GM19463 (cell line): ENCODE data around the gene PGAP3.
"Not testable (repeated sequence)": the region's sequence is repeated elsewhere in the genome, so short reads cannot be mapped to it uniquely, and the experiment has no call there.

Source experiments
- ATAC-seq: cut with Tn5 transposase; IDR thresholded peaks from one replicate; pipeline ENCODE4 v1.9.1; 2021; ENCODE audit warnings: mild to moderate bottlenecking, moderate library complexity; ENCODE audit not compliant: unreplicated experiment

PGAP3 gene

GRCh38 chr17:39716073-39716818, 28.4 kb upstream of the PGAP3 start:
- no peak for ATAC-seq

GRCh38 chr17:39715375-39716072, 27.7 kb upstream of the PGAP3 start:
- no peak for ATAC-seq

DNA sequence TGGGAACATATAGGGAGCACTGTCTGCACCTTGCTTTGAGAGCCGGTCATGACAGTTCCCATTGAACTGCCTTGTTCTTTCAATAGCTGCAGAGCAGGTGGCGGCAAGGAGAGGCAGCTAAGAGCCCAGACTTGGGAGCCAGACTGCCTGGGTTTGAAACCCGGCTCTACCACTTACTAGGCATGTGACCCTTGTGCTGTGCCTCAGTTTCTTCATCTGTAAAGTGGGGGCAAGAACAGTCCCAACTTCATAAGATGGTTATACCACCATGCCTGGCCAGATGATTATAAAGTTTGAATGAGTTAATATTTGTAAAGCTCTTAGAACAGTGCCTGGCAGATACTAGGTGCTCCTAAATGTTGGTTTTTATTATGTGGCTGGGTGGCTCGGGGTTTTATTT, 26.4 kb upstream of the PGAP3 start:
- no peak for ATAC-seq

DNA sequence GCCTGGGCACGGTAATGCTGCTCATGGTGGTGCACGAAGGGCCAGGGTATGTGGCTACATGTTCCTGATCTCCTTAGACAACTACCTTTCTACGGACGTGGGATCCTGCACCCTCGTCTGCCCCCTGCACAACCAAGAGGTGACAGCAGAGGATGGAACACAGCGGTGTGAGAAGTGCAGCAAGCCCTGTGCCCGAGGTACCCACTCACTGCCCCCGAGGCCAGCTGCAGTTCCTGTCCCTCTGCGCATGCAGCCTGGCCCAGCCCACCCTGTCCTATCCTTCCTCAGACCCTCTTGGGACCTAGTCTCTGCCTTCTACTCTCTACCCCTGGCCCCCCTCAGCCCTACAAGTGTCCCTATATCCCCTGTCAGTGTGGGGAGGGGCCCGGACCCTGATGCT, 24.0 kb upstream of the PGAP3 start:
- ATAC-seq = no peak

DNA sequence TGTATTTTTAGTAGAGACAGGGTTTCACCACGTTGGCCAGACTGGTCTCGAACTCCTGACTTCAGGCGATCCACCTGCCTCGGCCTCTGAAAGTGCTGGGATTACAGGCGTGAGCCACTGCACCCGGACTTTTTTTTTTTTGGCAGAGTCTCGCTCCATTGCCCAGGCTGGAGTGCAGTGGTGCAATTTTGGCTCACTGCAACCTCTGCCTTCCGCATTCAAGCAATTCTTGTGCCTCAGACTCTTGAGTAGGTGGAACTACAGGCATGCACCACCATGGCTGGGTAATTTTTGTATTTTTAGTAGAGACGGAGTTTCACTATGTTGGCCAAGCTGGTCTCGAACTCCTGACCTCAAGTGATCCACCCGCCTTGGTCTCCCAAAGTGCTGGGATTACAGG, 23.2 kb upstream of the PGAP3 start:
- not testable (repeated sequence) for ATAC-seq

DNA sequence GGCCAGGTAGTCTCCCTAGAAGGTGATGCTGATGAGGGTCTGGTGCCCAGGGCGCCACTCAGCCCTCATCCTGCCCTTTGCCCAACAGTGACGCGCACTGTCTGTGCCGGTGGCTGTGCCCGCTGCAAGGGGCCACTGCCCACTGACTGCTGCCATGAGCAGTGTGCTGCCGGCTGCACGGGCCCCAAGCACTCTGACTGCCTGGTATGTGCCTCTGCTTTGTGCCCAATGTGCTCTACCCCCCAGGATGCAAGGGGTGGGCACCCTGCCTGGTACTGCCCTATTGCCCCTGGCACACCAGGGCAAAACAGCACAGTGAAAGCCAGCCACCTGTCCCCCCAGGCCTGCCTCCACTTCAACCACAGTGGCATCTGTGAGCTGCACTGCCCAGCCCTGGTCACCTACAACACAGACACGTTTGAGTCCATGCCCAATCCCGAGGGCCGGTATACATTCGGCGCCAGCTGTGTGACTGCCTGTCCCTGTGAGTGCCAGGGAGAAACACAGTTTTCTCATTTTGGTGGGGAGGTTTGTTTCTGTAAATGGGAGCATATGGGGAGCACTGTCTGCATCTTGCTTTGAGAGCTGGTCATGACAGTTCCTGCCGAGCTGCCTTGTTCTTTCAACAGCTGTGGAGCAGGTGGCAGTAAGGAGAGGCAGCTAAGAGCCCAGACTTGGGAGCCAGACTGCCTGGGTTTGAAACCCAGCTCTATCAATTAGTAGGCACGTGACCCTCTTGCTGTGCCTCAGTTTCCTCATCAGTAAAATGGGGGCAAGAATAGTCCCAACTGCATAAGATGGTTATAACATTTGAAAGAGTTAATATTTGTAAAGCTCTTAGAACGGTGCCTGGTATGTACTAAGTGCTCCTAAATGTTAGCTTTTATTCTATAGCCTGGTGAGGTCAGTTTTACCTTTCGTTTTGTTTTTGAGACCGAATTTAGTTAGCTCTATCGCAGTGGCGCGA, 22.4 kb upstream of the PGAP3 start:
- ATAC-seq = no peak

DNA sequence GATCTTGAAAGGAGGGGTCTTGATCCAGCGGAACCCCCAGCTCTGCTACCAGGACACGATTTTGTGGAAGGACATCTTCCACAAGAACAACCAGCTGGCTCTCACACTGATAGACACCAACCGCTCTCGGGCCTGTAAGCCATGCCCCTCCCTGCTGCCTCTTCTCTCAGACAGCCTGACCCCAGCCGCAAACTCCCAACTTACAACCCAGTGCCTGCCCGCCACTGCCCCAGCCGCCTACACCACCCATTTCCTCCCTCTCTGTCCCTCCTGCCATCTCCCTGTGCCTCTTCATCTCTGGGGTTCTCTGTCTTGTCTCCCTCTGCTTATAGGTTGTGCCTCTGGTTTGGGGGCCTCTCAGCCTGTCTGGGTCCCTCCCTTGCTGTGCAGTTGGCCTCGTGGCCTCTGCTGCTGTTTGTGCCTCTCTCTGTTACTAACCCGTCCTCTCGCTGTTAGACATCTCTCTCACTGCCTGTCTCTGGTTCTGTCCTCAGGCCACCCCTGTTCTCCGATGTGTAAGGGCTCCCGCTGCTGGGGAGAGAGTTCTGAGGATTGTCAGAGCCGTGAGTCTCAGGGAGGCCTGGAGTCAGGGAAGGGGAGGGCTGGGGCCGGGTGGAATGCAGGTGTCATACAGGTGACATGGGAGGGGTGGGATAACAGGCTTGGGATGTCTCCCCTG, 21.6 kb upstream of the PGAP3 start:
- ATAC-seq = no peak

GRCh38 chr17:39706921-39707337, 19.1 kb upstream of the PGAP3 start:
- no peak for ATAC-seq

- ATAC-seq = no peak
Observed at GRCh38 chr17:39706383-39706782, 18.5 kb upstream of the PGAP3 start.

DNA sequence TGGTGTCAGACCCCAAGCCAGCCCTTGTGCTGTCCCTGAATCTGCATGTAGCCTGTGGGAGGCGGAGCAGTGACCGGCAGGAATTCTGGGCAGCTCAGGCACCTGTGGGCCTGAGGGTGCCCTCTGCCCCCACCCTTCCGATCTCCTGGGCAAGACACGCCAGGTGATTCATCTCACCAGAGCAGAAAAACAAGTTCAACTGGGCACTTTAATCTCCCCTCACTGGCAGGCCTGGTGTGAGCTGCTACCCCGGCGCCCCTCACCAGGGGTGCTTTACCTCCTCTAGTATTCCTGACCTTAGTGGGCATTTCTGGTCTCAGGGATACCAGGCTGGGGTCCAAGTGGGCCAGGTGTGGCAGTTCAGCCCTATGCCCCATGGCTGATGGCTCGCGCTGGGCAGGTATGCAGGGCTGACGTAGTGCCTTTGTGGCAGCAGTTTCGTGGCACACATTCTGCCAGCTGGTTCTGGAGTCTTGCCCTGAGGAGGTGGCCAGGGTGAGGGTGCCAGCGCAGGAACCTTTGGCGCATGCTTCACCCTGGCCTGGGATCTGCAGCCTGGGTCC, 18.0 kb upstream of the PGAP3 start:
- no peak for ATAC-seq

DNA sequence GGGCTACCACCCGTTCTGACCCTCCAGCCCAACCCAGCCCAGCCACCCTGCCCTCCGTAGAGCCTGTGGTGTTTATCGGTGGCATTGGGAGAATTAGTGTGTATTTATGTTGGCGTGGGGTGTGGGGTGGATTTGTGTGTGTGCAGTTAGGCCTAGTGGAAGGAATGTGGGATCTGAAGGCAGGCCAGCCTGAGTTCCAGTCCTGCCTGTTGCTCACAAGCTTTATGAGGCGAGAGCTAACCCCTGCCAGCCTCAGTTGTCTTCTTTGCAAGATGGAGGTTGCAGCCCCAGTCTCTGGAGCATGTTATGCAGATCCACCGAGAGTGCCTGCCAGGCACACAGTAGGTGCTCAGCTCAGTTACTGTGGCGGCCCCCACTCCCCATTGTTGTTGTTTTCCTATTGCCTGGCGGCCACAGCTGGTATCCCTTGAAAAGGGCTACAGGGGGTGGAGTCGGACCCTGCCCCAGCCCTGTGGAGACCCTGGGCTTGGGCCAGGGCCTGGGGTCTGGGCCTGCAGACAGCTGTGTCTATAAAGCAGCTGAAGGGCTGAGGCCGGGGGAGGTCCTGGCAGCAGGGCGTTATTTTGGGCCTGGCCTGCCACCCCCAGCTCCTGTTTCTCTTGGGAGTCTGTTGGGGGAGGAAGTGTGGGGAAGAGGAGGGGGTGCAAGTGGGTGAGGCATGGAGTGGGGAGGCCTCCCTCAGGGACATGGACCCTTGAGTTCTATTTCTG, 17.1 kb upstream of the PGAP3 start:
- no peak for ATAC-seq

DNA sequence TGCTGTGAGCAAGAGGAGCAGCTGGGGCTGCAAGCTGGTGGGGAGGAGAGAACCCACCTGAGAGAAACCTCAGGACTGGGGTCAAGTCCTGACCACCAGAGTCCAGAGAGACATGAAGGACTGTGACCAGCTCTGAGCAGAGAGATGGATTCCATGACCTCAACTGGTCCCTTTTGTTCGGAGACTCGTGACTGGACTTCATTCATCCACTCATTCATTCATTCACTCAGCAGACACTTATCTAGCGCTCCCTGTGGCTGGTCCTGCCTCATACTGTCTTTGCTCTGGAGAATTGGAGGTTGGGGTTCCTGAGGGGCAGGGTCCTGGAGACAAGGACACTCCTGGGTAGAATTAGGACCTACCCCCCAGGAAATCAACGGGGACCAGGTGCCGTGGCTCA, 16.1 kb upstream of the PGAP3 start:
- ATAC-seq = no peak

- peak; percentile 84 for ATAC-seq
Observed at GRCh38 chr17:39702901-39703893, 15.3 kb upstream of the PGAP3 start.

- no peak for ATAC-seq
Observed at GRCh38 chr17:39701784-39702422, 14.0 kb upstream of the PGAP3 start.

GRCh38 chr17:39701012-39701783, 13.3 kb upstream of the PGAP3 start:
- no peak for ATAC-seq

DNA sequence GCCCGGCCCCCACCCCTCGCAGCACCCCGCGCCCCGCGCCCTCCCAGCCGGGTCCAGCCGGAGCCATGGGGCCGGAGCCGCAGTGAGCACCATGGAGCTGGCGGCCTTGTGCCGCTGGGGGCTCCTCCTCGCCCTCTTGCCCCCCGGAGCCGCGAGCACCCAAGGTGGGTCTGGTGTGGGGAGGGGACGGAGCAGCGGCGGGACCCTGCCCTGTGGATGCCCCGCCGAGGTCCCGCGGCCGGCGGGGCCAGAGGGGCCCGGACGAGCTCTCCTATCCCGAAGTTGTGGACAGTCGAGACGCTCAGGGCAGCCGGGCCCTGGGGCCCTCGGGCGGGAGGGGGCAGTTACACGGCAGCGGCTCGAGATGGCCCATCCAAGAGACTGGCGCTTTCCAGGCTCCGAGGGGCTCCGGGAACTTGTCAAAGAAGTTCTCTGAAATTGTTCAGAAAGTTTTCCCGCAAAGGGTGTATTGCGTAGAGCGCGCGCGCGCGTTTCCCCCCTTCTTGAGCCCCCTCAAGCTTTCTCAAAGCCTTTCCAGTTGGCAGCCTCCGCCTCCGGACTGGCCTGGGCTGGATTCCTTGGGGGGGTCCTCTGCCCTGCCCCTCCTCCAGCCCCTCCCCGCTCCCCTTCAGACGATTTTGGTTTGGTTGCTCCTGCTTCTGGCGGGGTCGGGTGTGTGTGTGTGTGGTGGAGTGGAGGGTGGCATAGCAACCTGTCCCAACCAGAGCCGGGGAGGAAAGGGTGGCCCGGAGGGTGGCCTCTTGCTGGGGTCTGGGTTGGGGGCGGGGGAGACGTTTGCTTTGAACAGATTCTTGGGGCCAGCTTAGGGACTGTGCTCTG, 12.5 kb upstream of the PGAP3 start:
- no peak for ATAC-seq

- ATAC-seq = no peak
Observed at GRCh38 chr17:39699818-39700147, 11.9 kb upstream of the PGAP3 start, which contains the start of gene ERBB2. Gene ERBB2, plus strand, starts transcription at chr17:39700064. Its CDS starts 175 bp downstream, at chr17:39700239.
